Measurements from ENCODE around the gene BOC. TPM values are rescaled to one million over a fixed set of nuclear protein-coding genes. Genes with fewer than 3 reads are reported as not detected.

BOC gene
- total and polyA plus RNA-seq, 9 donors: 28.6 to 98.5 (median 58.0) TPM

- peak in 1 of 5 donors; percentile 14 for DNase-seq
- intact Hi-C loops (cut with DNase I): loop anchor here in 2 of 4 donors (5.0 kb wide), 2 partner anchors 36 to 66 kb away; partner anchors contain the start of gene BOC (in 1 of the 2)
- H3K36me3 ChIP-seq: no peaks in the 10 kb centered on the region
Measured at GRCh38 chr3:113278599-113278955, 67.2 kb downstream of the BOC start.

GRCh38 chr3:113279686-113280085 lies 68.3 kb downstream of the BOC start:
- Histone ChIP-seq H3K9me3 (no peaks in the 10 kb centered on the region), H3K36me3 (no peaks in the 10 kb centered on the region), H3K4me3 (no peak overlapping the region), H3K27ac (no peak overlapping the region), H3K27me3 (no peaks in the 10 kb centered on the region), H3K4me1 (ENCODE audit: insufficient read depth) (peaks cover under 1% of the 10 kb centered on the region)
- TF ChIP-seq CTCF (IDR thresholded peaks at IDR 0.05) (no peak), POLR2A (IDR thresholded peaks at IDR 0.05) (no peak), EP300 (IDR thresholded peaks at IDR 0.05) (no peak)
- DNase-seq: peak in 2 of 5 donors; percentile 17 to 30
- intact Hi-C loops (cut with DNase I): loop anchor here in 3 of 4 donors (5.0 to 10.0 kb wide), 3 partner anchors 37 to 225 kb away; partner anchors contain the start of gene BOC (in 1 of the 3)
- WGBS, 3 donors: 92 to 95% (median 92%) methylated on average over 17 of the region's 17 CpGs

More at GRCh38 chr3:113278599-113278955, 67.2 kb downstream of the BOC start:
- Histone ChIP-seq H3K4me3 (no peak overlapping the region), H3K4me1 (ENCODE audit: insufficient read depth) (no peaks in the 10 kb centered on the region), H3K27me3 (no peaks in the 10 kb centered on the region), H3K27ac (no peak overlapping the region), H3K9me3 (no peaks in the 10 kb centered on the region)
- TF ChIP-seq CTCF (IDR thresholded peaks at IDR 0.05) (no peak), EP300 (IDR thresholded peaks at IDR 0.05) (no peak), POLR2A (IDR thresholded peaks at IDR 0.05) (no peak)
- 89 to 94% (median 90%) methylated on average over 11 of the region's 11 CpGs for WGBS, 3 donors

- H3K27ac ChIP-seq: peak overlapping the region in 1 of 2 donors; percentile 14
- no peak for TF ChIP-seq EP300 (IDR thresholded peaks at IDR 0.05)
- no peak for TF ChIP-seq CTCF (IDR thresholded peaks at IDR 0.05)
- no peak for TF ChIP-seq POLR2A (IDR thresholded peaks at IDR 0.05)
- WGBS, 3 donors: 93 to 94% (median 93%) methylated on average over 12 of the region's 12 CpGs
- no peaks in the 10 kb centered on the region for H3K36me3 ChIP-seq
- no peak for DNase-seq
- no peaks in the 10 kb centered on the region for H3K27me3 ChIP-seq
- H3K4me3 ChIP-seq: no peak overlapping the region
- no peaks in the 10 kb centered on the region for H3K9me3 ChIP-seq
- intact Hi-C loops (cut with DNase I): loop anchor here in 2 of 4 donors (10.0 kb wide), 1 partner anchor 229 kb away; no protein-coding TSS in a partner anchor
- peaks cover 16% of the 10 kb centered on the region for H3K4me1 ChIP-seq (ENCODE audit: insufficient read depth)
Measured at GRCh38 chr3:113283306-113283705, 71.9 kb downstream of the BOC start.

GRCh38 chr3:113284453-113285050 lies 73.2 kb downstream of the BOC start:
- intact Hi-C loops (cut with DNase I): loop anchor here (1.0 to 10.0 kb wide), 5 partner anchors 74 to 232 kb away; partner anchors contain the start of gene BOC (in 1 of the 4)
- Histone ChIP-seq H3K27me3 (no peaks in the 10 kb centered on the region), H3K27ac (peak overlapping the region in 1 of 2 donors; percentile 62), H3K9me3 (no peaks in the 10 kb centered on the region), H3K4me1 (ENCODE audit: insufficient read depth) (peaks cover 16% of the 10 kb centered on the region), H3K4me3 (no peak overlapping the region), H3K36me3 (no peaks in the 10 kb centered on the region)
- TF ChIP-seq POLR2A (IDR thresholded peaks at IDR 0.05) (no peak), EP300 (IDR thresholded peaks at IDR 0.05) (no peak), CTCF (IDR thresholded peaks at IDR 0.05) (no peak)
- 87 to 91% (median 89%) methylated on average over 12 of the region's 12 CpGs for WGBS, 3 donors
- peak in 2 of 5 donors; percentile 19 to 32 for DNase-seq
